Measurements from ENCODE around the gene SCFD2.

DNA sequence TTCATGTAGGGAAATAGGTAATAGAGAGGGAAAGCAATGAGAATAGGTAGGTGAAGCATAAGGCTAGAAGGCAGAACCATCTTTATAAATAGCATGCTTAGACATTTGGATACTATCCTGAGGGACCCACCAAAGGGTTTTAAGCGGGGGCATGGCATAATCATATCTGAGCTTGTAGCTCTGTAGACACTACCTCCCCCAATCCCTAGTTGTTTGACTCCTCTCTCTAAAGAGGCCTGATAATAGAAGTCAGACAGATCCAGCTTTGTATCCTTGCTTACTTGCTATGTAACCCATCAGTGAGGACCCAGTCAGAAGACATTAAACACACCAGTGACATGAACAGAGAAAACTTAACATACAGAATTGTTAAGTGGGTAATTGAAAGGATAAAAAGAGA lies 58.7 kb downstream of the SCFD2 start:
- TF ChIP-seq CTCF (conservative IDR thresholded peaks at IDR 0.05; ENCODE audit: low read depth, low read length), result no peak
- no peak for TF ChIP-seq EZH2 (IDR thresholded peaks at IDR 0.05; ENCODE audit: borderline replicate concordance, low read depth, low read length, poor library complexity, severe bottlenecking)

Measured in A673 (cell line).